SK-N-MC (cell line): Measurements from ENCODE around the gene KCNJ18.
"Not testable (repeated sequence)": the region's sequence is repeated elsewhere in the genome, so short reads cannot be mapped to it uniquely, and the experiment has no call there.

Source experiments
- DNase-seq: peaks from one replicate; pipeline ENCODE4 v3.0.0-alpha.2; 2011; ENCODE audit warnings: low read depth, low spot score
- H3K27ac ChIP-seq: fragments of 200-600 bp; sonication (generic); 2 replicates; pipeline ENCODE4 v1.5.1; 2016; ENCODE audit warnings: mixed run types
- H3K36me3 ChIP-seq: fragments of 200-600 bp; sonication (generic); 2 replicates; pipeline ENCODE4 v1.6.1; 2017; ENCODE audit warnings: antibody characterized with exemption, low read length, mixed read lengths; ENCODE audit not compliant: insufficient read depth
- H3K4me3 ChIP-seq: fragments of 200-600 bp; sonication (generic); 2 replicates; pipeline ENCODE4 v1.5.1; 2016
- H3K9ac ChIP-seq: fragments of 200-600 bp; sonication (generic); 2 replicates; pipeline ENCODE4 v1.8.0; 2017; ENCODE audit warnings: mixed run types, mixed read lengths; ENCODE audit not compliant: insufficient read length
- H3K9me3 ChIP-seq: fragments of 200-600 bp; sonication (generic); 2 replicates; pipeline ENCODE4 v1.6.1; 2017; ENCODE audit warnings: low read depth, mild to moderate bottlenecking, antibody characterized with exemption, low read length, moderate library complexity, mixed read lengths

KCNJ18 gene

GRCh38 chr17:21718971-21719370, 26.6 kb downstream of the KCNJ18 start:
- not testable (repeated sequence) for H3K27ac ChIP-seq, H3K4me3 ChIP-seq, H3K36me3 ChIP-seq, DNase-seq, H3K9ac ChIP-seq, H3K9me3 ChIP-seq

DNA sequence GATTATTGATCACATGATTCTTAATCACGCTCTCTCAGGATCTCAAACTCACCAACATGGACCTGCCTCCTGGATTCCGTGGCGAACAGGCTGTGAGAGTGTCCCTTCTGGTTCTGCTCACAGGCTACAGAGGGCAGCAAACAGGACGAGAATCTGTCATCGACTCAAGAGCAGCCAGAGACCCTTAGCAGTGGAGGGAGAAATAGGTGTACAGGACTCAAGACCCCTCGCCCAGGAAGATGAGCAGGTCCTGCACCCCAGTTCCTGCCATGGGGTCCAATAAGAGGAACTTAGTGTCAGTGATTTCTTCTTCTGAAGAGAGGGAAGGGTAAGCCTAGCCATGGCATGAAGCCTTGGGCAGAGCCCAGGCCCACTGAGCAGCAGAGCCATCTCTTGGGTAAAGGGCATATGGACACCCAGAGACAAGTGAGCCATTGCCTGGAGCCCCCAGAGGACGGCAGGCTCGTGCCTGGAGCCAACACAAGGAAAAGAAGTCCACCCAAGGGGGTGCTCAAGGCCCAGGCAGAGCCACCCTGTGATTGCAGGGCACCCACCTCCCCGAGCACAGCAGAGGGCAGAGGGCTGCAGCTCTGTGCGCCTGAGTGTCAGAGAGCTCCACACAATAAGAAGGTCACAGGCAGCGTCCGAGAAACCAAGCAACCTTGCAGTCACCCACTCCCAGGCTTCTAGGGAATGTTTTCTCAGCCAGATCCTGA, 27.3 kb downstream of the KCNJ18 start:
- not testable (repeated sequence) for H3K4me3 ChIP-seq, H3K27ac ChIP-seq, H3K9ac ChIP-seq, H3K9me3 ChIP-seq, DNase-seq, H3K36me3 ChIP-seq

- not testable (repeated sequence) for H3K9me3 ChIP-seq, DNase-seq, H3K36me3 ChIP-seq, H3K4me3 ChIP-seq, H3K9ac ChIP-seq, H3K27ac ChIP-seq
These were observed 28.2 kb downstream of the KCNJ18 start for GRCh38 chr17:21720566-21720965.

DNA sequence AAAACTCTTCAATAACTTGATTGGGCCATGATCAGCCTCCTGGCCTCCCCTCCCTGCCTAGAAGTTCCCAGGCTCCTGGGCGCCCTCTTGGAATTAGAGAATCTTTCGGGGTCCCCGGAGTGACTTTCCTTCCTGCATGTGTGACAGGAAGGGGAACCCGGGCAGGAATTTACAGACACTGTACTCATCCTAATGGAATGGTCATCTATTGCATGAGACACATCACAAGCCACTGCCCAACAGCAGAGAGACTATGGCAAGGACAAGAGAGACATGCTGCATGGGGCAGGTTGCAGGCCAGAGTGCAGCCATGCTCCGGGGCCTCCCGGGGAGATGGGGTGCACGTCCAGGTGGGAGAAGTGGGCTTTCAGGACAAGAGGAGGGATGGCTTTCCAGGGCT, 29.9 kb downstream of the KCNJ18 start:
- not testable (repeated sequence) for DNase-seq, H3K9me3 ChIP-seq, H3K27ac ChIP-seq, H3K4me3 ChIP-seq, H3K36me3 ChIP-seq, H3K9ac ChIP-seq

DNA sequence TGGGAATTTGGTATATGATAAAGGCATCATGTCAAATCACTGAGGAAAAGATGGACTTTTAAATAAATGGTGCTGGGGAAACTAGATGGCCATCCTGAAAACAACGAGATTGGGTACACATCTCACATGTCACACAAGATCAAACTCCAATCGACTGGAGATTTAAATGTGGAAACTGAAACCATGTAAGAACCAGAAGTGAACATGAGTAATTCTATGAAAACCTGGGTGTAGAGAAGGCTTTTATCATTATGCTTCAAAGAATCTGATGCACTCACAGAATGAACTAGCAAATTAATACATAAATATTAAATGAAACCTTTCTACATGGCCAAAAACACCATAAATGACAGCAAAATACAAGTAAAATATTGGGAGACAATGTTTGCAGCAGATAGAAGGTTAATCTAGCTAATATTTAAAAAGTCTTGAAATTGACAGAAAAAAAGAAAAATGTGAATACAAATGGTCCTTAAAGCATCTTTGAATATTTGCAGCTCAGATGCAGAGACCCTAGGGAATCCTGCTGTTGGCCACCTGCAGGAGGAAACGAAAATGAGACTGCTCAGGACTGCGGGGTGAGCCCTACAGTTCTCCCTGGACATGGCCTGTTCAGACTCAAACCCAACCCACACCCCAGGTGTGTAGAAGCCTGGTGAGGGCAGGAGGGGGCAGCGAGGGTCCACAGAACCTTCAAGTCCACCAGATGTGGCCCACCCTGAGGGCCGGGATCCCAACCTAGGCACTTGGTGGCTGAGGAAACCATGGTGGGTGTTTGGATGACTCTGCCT, 32.1 kb downstream of the KCNJ18 start:
- not testable (repeated sequence) for H3K4me3 ChIP-seq, H3K27ac ChIP-seq, H3K9me3 ChIP-seq, H3K9ac ChIP-seq, H3K36me3 ChIP-seq, DNase-seq

DNA sequence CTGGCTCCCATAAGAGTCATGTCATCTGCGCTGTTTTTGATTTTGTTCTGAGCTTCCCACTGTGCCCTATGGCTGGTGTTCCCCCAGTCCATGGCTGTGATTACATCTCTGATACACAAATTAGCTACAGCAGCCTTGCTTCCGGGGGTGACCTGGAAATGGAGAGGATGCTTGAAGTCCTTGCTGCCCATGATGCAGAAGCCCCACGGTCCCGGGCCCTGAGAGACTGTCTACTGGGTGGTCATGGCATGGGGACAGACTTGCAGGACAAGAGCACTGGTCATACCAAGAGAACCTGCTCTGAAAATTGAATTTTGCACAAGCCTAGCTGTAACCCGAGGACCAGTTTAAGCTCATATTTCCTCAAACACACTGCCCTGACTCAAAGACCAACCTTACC, 38.8 kb downstream of the KCNJ18 start:
- not testable (repeated sequence) for H3K4me3 ChIP-seq, H3K9ac ChIP-seq, DNase-seq, H3K9me3 ChIP-seq, H3K36me3 ChIP-seq, H3K27ac ChIP-seq

GRCh38 chr17:21733931-21734330, 41.6 kb downstream of the KCNJ18 start:
- not testable (repeated sequence) for H3K9me3 ChIP-seq, H3K4me3 ChIP-seq, H3K9ac ChIP-seq, DNase-seq, H3K27ac ChIP-seq, H3K36me3 ChIP-seq

GRCh38 chr17:21735814-21736213, 43.5 kb downstream of the KCNJ18 start:
- not testable (repeated sequence) for H3K4me3 ChIP-seq, H3K9ac ChIP-seq, H3K36me3 ChIP-seq, H3K9me3 ChIP-seq, DNase-seq, H3K27ac ChIP-seq

GRCh38 chr17:21737015-21737580, 44.8 kb downstream of the KCNJ18 start:
- H3K4me3 ChIP-seq, H3K36me3 ChIP-seq, H3K9me3 ChIP-seq, DNase-seq, H3K9ac ChIP-seq, H3K27ac ChIP-seq: not testable (repeated sequence)

DNA sequence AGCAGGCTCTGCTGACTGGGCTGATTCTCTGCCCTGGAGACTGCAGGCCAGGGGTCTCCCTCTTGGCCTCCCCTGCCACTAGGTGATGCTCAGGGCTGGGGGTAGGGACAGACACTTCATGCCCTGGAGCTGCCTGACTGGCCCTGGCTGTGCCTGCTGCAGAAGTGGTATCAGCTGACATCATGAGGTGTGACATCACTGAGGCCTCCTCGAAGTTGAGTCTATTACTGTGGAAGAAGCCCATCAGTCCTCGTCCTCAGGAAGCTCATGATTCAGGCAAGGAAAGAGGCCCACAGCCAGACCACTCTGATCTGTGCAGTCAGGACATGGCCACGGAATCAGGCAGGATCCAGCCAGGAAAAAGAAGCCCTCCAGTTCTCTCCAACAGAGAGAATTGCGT, 45.9 kb downstream of the KCNJ18 start:
- H3K4me3 ChIP-seq, H3K27ac ChIP-seq, H3K9me3 ChIP-seq, DNase-seq, H3K36me3 ChIP-seq, H3K9ac ChIP-seq: not testable (repeated sequence)

GRCh38 chr17:21738877-21739474, 46.7 kb downstream of the KCNJ18 start:
- not testable (repeated sequence) for H3K36me3 ChIP-seq, H3K9ac ChIP-seq, H3K9me3 ChIP-seq, DNase-seq, H3K4me3 ChIP-seq, H3K27ac ChIP-seq

DNA sequence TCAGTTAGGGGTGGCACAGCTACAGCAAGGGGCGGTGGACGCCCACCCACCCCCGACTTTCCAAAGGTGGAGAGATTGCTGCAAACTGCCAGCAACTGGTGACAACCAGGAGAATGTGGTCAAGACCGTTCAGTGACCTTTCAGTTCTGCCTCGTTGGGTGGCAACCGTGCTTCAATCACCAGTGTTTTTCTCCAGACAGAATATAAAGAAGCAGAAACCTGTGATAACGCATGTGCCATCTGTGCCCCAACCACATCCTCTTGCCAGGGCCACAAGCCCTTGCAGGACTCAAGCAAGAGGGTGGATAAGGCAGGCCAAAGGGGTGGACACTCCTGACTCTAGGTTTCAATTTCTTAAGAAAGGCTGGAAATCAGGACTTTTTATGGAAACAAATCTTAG, 47.2 kb downstream of the KCNJ18 start:
- H3K4me3 ChIP-seq, H3K36me3 ChIP-seq, H3K9me3 ChIP-seq, H3K27ac ChIP-seq, H3K9ac ChIP-seq, DNase-seq: not testable (repeated sequence)

- not testable (repeated sequence) for H3K4me3 ChIP-seq, H3K27ac ChIP-seq, H3K36me3 ChIP-seq, DNase-seq, H3K9me3 ChIP-seq, H3K9ac ChIP-seq
These were observed 48.5 kb downstream of the KCNJ18 start for GRCh38 chr17:21740836-21741235.

- not testable (repeated sequence) for H3K27ac ChIP-seq, DNase-seq, H3K36me3 ChIP-seq, H3K9ac ChIP-seq, H3K4me3 ChIP-seq, H3K9me3 ChIP-seq
These were observed 49.2 kb downstream of the KCNJ18 start for GRCh38 chr17:21741520-21741919.
